ENCODE measurements around the gene SBF2.
"Not testable (repeated sequence)": the region's sequence is repeated elsewhere in the genome, so short reads cannot be mapped to it uniquely, and the experiment has no call there.

SBF2 gene

GRCh38 chr11:9759519-9760192, 534.4 kb downstream of the SBF2 start:
- DNase-seq = peak; percentile 59

GRCh38 chr11:9758637-9759518, 535.1 kb downstream of the SBF2 start:
- peak; percentile 47 for DNase-seq

- peak; percentile 91 for DNase-seq
These were observed 536.0 kb downstream of the SBF2 start for GRCh38 chr11:9757809-9758636.

- DNase-seq = no peak
These were observed 537.1 kb downstream of the SBF2 start for GRCh38 chr11:9756878-9757277.

GRCh38 chr11:9756461-9756860, 537.6 kb downstream of the SBF2 start:
- DNase-seq = no peak

GRCh38 chr11:9755561-9756185, 538.3 kb downstream of the SBF2 start:
- DNase-seq = no peak

- no peak for DNase-seq
These were observed 540.0 kb downstream of the SBF2 start for GRCh38 chr11:9754010-9754471.

- DNase-seq = no peak
These were observed 541.0 kb downstream of the SBF2 start for GRCh38 chr11:9753021-9753420.

GRCh38 chr11:9752091-9752490, 541.9 kb downstream of the SBF2 start:
- DNase-seq = no peak

- no peak for DNase-seq
These were observed 543.5 kb downstream of the SBF2 start for GRCh38 chr11:9750551-9750950.

GRCh38 chr11:9748361-9748970, 545.6 kb downstream of the SBF2 start:
- peak; percentile 70 for DNase-seq

GRCh38 chr11:9747828-9748227, 546.2 kb downstream of the SBF2 start:
- no peak for DNase-seq

- no peak for DNase-seq
These were observed 546.8 kb downstream of the SBF2 start for GRCh38 chr11:9747229-9747628.

- no peak for DNase-seq
These were observed 548.4 kb downstream of the SBF2 start for GRCh38 chr11:9745411-9746211.

GRCh38 chr11:9743512-9743911, 550.5 kb downstream of the SBF2 start:
- not testable (repeated sequence) for DNase-seq

GRCh38 chr11:9741260-9741659, 552.8 kb downstream of the SBF2 start:
- DNase-seq = no peak

GRCh38 chr11:9740202-9740883, 553.7 kb downstream of the SBF2 start:
- DNase-seq = no peak

GRCh38 chr11:9739123-9739900, 554.7 kb downstream of the SBF2 start:
- no peak for DNase-seq

- no peak for DNase-seq
These were observed 555.3 kb downstream of the SBF2 start for GRCh38 chr11:9738707-9739106.

- no peak for DNase-seq
These were observed 555.9 kb downstream of the SBF2 start for GRCh38 chr11:9738116-9738515.

All from CD4-positive, alpha-beta T cell treated with Interleukin-21 for 1 hour (primary cell).